ENCODE measurements around the gene MAPK9.

DNA sequence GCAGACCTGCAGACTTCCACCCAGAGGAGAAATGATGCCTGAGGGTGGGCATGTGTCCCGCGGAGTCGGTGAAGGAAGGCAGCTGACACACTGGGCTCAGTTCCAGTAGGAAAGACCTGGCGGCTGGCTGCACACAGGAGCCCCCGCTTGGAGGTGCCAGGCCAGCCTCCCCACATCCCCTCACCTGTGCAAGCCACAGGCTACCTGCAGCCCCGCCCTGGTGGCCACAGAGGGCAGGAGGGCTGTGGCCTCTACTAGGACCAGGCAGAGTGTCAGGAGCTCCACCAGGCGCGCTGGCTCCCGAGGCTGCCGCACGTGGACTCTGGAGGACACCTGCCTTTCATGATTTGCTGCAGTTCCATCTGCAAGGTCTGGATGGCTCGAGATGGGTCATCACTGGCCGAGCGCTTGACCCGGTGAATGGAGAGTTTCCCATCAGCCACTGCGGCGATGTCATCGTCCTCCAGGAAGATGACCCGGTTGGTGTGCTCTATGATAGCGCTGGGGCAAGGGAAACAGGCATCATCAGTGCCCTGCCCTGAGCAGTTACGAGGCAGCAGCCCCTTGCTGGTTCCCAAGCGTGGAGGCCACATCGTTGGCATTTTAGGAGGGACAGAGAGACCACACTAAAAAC is 26.7 kb upstream of the MAPK9 start:
- TF ChIP-seq, protein P1, sequence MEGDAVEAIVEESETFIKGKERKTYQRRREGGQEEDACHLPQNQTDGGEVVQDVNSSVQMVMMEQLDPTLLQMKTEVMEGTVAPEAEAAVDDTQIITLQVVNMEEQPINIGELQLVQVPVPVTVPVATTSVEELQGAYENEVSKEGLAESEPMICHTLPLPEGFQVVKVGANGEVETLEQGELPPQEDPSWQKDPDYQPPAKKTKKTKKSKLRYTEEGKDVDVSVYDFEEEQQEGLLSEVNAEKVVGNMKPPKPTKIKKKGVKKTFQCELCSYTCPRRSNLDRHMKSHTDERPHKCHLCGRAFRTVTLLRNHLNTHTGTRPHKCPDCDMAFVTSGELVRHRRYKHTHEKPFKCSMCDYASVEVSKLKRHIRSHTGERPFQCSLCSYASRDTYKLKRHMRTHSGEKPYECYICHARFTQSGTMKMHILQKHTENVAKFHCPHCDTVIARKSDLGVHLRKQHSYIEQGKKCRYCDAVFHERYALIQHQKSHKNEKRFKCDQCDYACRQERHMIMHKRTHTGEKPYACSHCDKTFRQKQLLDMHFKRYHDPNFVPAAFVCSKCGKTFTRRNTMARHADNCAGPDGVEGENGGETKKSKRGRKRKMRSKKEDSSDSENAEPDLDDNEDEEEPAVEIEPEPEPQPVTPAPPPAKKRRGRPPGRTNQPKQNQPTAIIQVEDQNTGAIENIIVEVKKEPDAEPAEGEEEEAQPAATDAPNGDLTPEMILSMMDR (IDR thresholded peaks at IDR 0.05) = no peak
- TF ChIP-seq POLR2AphosphoS5 (IDR thresholded peaks at IDR 0.05) = no peak
